Measurements from ENCODE around the gene AHRR. TPM values are rescaled to one million over a fixed set of nuclear protein-coding genes. Genes with fewer than 3 reads are reported as not detected.

AHRR gene
- total RNA-seq, 1 donor from 2014 or later, result 3.5 TPM

DNA sequence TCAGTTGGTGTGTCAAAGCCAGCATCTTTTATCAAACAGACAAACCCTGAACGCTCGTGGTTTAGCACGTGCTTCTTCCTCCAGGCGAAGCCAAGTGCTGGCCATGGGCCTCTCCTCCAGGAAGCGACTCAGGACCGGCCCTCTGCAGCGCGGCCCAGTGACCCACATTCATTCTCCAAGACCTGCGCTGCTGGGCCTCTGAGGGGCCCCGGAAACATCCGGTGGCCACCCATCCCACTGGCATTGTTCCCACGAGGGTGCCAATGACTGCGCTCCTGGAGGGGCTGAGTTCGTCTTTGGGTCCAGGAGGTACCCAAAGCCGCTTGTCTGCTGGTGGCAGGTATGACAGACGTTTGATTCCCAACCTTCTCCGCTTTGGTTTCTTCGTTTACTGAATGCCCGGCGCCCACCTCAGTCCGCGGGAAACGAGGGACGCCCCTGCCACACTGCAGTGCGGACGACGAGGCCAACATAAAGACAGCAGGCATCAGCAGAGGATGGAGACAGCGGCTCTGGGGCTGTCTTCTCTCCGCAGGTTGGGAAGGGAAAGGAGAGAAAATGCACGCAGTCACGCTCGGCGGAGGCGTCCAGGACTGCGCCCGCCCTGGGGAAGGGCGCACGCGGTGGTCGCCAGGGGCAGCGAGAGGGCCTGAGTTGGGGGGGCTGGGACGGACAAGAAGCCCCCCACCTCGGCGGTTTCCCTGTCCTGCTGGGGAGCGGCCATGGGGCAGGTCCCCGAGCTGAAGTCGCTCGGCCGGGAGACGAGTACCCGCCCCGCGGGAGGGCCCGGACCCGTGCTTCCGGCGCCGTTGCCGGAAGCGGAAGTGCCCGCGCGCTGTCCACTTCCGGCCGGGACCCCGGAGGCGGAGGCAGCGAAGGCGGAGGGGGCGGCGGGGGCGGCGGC lies 121.1 kb downstream of the AHRR start, which contains the start of gene EXOC3:
EXOC3 (plus strand) TSS at position 842 of the 904 bp plus-strand sequence. CDS start 3,030 bp downstream, outside the sequence.
- DNase-seq (ENCODE audit: low spot score), result peak; percentile 68

DNA sequence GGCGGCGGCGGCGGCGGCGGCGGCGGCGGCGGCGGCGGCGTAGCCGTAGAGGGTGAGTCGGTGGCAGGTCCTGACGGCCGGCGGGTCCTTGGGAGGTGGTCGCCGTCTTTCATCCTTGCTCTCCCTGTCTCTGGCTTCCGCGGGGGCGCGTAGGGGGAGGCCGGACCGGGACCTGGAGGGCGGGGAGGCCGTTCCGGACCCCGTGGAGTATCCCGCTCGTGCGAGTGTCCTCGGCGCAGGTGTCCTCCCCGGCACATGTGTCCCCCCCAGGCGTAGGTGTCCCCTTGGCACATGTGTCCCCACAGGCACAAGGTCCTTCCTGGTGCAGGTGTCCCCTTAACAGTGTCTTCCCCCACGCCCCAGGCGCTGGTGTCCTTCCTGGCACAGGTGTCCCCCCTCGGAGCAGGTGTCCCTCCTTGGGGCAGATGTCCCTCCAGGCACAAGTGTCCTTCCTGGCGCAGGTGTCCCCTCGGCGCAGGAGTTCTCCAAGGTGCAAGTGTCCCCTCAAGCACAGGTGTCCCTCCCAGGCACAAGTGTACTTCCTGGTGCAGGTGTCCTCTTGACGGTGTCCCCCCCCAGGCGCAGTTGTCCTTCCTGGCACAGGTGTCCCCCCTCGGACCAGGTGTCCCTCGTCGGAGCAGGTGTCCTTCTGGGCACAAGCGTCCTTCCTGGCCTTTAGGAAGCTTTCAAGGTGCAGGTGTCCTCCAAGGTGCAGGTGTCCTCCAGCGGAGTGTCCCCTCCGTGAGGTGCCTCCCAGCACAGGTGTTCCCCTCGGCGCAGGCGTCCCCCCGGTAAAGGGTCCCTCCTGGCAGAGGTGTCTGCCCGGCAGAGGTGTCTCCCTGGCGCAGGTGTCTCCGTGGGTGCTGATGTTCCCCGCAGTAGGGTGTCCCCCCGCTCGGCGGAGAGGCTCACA lies 122.0 kb downstream of the AHRR start:
- DNase-seq (ENCODE audit: low spot score), result no peak

DNA sequence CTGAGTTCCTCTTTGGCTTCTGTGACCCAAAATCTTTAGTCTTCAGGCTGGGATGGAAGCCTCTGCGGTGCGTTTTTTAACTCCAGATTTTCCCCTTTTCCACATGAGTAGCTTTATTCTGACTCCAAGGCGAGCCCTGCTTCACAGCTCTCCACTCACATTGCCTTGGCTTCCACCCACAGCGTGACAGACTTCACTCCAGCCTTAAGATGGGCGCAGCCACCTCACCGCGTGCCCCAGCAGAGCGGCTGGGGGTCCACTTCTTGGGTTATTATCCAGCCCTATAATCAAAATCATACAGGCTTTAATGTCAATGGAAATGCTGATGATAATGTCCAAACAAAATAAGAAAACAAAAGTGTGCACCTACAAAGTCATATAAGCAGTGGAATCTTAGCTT lies 122.7 kb downstream of the AHRR start:
- no peak for DNase-seq (ENCODE audit: low spot score)

DNA sequence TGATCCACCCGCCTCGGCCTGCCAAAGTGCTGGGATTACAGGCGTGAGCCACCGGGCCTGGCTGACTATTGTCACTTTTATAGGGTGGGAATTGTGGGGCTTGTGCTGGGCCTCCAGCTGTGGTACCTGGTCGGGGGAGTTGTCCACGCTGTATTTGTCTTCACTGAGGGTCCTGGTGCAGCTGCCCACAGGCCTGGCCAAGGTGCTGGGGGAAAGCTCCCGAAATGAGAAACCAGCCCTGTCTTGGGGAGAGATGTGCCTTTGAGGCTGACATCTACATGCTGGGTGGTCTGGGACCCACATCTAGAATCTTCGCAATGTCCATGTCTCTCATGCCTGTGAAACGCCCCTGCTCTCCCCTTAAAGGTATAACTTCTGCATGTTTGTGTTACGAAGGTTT lies 124.1 kb downstream of the AHRR start:
- no peak for DNase-seq (ENCODE audit: low spot score)

DNA sequence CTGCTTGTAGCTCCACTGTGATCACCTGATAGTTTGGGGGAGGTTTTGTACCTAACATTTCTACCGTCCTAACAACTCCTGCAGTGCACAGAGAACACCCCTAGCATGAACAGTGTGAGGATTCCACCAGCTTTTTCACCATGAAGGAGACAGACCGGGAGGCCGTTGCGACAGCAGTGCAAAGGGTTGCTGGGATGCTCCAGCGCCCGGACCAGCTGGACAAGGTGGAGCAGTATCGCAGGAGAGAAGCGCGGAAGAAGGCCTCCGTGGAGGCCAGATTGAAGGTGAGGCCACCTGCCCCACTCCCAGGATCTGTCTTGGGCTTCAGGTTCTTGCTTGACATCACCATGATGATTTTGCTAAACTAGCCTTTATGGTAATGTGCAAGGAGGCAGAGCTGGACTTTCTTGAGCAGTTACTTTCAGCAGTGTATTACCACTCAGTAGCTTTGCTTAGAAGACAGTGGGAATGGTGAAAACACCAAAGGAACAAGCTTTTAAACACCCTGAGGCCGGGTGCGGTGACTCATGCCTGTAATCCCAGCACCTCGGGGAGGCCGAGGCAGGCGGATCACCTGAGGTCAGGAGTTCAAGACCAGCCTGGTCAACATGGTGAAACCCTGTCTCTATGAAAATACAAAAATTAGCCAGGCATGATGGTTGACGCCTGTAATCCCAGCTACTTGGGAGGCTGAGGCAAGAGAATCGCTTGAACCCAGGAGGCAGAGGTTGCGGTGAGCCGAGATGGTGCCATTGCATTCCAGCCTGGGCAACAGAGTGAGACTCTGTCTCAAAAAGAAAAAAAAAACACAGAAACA lies 124.8 kb downstream of the AHRR start:
- DNase-seq (ENCODE audit: low spot score), result no peak

DNA sequence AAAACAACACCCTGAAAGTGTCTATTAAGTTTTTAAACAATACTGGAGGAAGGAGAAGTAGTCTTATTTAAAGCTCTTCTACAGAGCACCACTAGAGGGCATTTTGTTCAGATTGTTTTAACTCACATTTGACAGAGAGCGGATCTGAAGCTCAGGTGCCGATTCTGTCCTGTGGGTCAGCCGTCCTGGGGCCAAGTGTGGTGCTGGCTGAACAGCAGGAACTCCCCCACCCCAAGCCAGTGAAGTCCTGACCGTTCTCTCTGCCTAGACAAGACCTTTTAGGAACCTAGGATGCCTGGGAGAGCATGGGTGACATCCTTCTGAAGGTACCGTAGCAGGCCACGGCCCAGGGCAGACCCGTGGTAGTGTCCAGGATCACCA lies 125.4 kb downstream of the AHRR start:
- no peak for DNase-seq (ENCODE audit: low spot score)

DNA sequence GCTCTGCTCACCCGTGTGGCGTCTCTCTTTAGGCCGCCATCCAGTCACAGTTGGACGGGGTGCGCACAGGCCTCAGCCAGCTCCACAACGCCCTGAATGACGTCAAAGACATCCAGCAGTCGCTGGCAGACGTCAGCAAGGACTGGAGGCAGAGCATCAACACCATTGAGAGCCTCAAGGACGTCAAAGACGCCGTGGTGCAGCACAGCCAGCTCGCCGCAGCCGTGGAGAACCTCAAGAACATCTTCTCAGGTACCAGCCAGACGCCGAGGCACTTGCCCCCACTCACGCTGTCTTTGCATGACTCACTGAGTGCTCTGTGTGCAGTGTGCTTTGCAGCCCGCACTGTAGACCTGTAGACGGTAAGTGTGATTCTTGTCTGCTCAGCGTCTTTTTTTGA lies 126.0 kb downstream of the AHRR start:
- DNase-seq (ENCODE audit: low spot score), result no peak

DNA sequence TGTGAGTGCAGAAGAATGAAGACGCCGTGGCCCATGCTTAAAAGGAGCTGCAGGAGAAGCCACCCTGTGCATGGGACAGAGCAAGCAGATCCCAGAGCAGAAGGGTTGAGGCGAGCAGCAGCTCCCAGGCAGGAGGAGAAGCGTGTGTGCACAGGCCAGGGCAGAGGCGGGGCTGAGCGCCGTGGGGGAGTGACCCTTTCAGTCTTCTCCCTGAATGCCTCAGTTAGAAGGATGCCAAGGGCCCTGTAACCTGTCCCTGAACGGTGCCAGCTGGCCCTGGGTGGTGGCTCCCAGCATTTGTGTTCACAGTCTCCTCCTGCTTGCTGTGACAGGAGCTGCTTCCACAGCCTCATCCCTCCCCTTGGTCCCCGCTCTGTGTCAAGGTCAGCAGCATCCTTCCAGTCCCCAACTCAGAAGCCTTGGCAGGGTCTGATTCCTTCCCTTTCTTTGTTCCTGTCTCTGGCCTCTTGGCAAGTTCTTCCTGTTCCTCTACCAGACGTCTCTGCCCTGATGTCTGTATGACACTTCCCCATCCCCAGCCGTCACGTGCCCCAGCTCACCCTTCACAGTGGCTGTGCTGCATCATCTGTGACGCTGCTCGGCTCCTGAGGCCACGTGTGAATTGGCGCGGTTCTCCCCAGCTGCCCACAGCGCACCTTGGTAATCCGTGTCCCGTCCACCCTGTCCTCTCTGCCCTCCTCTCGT lies 126.7 kb downstream of the AHRR start:
- DNase-seq (ENCODE audit: low spot score), result peak; percentile 55

DNA sequence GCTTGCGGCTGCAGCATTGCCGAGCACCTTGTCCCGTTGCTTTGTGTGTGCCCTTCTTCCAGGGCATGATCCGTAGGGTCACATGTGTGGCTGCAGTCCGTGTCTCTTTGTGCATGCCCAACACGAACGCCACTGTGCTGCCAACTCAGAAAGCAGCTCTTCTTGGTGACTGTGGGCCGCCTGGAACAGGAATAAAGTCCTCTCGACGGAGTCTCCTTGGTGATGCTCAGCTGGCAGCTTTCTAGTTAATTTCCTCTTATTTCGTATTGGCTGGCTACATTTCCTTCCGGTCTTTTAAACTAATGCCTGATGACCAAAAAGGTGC lies 127.2 kb downstream of the AHRR start:
- DNase-seq (ENCODE audit: low spot score), result no peak

DNA sequence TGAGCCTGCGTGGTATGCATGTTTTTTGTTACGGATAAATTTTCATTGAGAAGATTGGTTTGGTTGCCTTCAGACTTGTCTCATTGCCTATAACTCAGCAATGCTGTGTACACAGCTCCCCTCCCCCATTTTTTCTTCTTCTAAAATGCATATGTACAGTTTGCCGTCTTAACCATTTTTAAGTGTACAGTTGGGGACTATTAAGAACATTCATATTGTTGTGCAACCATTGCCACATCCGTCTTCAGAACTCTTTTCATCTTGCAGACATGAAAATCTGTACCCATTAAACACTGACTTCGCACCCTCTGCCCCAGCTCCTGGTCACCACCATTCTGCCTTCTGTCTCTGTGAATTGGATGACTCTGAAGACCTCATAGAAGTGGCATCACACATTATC lies 127.6 kb downstream of the AHRR start:
- no peak for DNase-seq (ENCODE audit: low spot score)

DNA sequence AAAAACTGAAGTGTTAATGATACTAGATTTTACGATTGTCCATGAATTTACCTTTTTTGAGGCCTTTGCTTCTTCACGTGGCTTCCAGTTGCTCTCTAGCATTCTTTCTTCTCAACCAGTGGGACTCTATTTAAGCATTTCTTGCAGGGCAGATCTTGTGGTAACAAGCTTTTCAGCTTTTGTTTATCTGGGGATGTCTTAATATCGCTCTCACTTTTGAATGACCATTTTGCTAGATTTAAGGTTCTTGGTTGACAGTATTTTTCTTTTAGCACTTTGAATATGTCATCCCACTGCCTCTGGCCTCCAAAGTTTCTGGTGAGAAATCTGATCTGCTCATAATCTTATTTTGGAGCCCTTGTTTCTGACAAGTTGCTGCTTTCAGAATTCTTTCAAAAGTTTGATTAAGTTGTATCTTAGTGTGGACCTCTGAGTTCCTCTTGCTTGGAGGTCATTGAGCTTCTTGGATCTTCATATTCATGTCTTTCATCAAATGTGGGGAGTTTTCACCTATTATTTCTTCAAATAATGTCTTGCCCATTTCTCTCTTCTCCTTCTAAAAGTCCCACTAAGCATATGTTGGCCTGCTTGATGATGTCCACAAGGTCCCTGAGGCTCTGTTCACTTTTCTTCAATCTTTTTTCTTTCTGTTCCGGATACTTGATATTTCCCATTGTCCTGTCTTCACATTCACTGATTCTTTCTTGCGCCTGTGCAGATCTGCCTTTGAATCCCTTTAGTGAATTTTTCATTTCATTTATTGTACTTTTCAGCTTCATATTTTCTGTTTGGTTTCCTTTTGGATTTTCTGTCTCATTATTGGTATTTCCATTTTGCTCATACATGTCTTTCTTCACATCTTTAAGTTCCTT lies 130.3 kb downstream of the AHRR start:
- no peak for DNase-seq (ENCODE audit: low spot score)

DNA sequence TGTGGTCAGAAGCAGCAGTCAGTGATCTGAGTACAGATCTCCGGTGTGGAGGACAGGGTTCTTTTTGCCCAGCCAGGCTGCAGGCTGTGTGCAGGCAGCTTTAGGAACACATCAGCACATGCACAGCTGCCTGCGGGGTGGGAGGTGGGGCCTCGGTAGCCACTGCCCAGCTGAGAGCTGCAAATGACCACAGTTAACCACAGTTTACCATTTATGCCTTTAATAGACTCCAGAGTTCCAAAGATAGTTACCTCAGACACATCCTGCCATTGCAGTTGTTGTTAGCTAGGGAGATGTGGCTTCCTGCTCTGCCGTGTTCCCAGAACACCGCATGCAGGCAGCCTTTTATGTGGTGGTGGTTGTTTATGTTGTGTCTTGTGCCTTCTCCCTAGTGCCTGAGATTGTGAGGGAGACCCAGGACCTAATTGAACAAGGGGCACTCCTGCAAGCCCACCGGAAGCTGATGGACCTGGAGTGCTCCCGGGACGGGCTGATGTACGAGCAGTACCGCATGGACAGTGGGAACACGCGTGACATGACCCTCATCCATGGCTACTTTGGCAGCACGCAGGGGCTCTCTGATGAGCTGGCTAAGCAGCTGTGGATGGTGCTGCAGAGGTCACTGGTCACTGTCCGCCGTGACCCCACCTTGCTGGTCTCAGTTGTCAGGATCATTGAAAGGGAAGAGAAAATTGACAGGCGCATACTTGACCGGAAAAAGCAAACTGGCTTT lies 131.6 kb downstream of the AHRR start:
- DNase-seq (ENCODE audit: low spot score), result no peak

DNA sequence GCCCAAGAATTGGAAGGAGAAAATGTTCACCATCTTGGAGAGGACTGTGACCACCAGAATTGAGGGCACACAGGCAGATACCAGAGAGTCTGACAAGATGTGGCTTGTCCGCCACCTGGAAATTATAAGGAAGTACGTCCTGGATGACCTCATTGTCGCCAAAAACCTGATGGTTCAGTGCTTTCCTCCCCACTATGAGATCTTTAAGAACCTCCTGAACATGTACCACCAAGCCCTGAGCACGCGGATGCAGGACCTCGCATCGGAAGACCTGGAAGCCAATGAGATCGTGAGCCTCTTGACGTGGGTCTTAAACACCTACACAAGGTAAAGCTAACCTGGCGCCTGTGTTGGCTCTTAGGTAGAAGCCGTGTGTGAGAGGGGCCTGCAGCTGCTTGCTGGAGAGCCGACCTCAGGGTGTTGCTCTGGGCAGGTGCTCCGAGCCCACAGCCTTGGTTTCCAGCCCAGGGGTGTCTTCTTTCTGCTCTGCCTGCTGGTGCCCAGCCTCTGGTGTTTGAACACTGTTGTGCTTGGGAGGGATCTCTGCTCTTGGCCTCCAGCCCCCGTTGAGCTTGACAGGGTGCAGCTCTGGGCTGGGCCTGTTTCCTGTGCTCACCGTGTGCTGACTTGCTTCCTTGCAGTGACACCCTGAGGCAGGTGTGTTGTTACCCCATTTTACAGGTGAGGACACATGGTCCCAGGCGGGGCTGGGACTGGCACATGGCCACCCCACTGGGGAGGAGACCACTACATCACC lies 132.4 kb downstream of the AHRR start:
- DNase-seq (ENCODE audit: low spot score), result no peak

DNA sequence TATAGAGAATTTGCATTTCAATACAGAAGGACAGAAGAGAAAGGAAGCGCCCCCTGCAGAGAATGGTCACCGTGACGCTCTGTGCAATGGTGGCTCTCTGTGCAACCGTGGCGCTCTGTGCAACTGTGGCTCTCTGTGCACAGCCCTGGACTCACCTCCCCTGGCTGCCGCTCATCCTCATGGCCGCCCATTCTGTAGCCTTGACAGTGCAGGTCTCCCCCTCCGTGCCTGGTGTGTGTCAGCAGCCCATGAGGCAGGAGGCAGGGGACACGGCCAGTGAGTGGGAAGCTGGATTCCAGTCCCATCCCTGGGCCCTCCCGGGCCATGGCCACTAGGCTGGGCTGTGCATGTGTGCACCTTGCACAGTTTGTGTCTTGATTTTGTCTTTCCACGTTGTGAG lies 133.4 kb downstream of the AHRR start:
- no peak for DNase-seq (ENCODE audit: low spot score)

DNA sequence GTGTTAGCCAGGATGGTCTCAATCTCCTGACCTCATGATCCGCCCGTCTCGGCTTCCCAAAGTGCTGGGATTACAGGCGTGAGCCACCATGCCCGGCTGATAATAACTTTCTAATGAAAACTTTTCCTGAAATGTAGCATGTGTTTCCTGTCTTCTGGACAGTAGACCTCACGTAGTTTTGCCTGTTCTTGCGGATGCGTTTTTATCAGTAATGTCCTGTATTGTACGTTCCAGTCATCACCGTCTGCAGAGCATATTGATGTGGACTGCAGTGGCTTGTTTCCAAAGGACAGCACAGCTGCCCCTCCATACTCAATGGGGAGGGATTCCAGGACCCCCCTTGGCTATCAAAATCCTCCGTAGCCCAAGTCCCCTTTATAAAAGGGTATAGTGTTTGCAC lies 134.3 kb downstream of the AHRR start:
- no peak for DNase-seq (ENCODE audit: low spot score)

DNA sequence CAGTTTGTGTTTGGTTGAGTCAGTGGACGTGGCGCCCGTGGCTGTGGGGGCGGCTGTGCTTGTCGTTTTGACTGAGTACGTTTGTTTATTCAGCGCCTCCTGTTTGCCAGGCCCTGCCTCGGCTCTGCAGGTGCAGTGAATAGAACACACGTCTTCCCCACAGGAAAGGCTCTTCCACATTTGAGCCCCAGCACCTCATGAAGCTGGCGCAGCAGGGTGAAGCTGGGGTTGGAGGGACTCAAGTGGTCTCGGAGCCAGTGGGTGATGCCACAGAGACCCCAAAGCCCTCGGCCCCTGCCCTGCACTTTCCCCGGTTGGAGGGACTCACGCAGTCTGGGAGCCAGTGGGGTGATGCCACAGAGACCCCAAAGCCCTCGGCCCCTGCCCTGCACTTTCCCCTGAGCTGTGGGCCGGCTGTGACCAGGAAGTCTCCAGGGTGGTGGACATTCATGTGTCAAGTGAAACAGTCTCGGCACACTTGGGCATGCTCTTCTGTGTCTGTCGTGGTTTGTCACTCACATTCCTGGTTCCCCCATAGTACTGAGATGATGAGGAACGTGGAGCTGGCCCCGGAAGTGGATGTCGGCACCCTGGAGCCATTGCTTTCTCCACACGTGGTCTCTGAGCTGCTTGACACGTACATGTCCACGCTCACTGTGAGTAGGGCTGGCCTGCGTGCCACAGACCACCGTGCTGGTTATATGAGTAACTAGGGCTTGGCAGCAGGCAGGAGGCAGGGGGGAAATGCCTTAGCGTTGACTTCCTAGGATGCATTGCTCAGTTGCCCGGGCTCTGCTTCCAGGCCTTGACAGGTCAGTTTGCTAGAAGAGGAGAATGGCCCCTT lies 135.1 kb downstream of the AHRR start:
- no peak for DNase-seq (ENCODE audit: low spot score)

DNA sequence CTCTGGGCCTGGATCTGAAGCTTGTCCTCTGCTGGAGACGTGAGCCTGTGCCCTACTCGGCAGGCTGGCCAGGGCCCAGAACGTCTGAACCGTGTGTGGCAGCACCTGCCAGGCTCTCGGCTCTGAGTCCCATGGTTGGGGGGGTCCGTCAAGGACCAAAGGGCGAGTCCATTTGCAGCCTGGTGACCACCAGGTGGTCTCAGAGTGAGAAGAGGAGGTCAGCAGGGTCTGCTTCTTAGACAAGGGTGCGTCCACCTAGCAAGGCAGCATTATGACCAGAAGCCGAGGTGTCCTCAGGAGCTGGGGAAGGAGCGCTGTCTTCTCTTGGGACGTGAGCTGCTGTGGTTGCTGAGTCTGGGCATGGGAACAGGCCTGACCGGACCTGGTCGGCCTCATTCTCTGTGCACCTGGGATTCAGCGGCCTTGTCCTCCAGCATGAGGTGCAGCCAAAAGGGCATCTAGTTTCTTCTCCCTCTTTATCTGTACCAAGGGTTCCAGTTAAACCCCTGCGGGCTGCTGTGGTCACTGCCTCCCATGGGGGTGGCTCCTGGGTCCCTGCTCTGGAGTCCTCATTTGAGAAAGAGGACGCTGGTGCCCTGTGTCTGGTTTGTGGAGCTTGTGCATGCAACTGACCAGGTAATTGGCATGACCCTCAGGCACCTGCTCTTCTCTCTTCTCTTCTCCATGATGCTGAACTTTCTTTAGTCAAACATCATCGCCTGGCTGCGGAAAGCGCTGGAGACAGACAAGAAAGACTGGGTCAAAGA lies 135.9 kb downstream of the AHRR start:
- DNase-seq (ENCODE audit: low spot score), result no peak
